ENCODE measurements around the gene ZMYND8. TPM values are rescaled to one million over a fixed set of nuclear protein-coding genes. Genes with fewer than 3 reads are reported as not detected.
"Not testable (repeated sequence)": the region's sequence is repeated elsewhere in the genome, so short reads cannot be mapped to it uniquely, and the experiment has no call there.

The ZMYND8 gene
- total RNA-seq, 1 experiment from 2014 or later: 50.7 TPM

- 0 out of 2 replicates have a peak, but pooled peaks cover 4% of the 10 kb centered on the region for H3K4me1 ChIP-seq (ENCODE audit: control insufficient read depth, insufficient read depth, low read length)
- no TSS peak for BruUV-seq (replicated peaks)
- POLR2A ChIA-PET: no interaction called here
- in situ Hi-C loops (cut with HindIII; ENCODE audit: low pct_unique_long_range_greater_than_20kb, low sequenced_read_pairs): no loop called here
- TF ChIP-seq POLR2AphosphoS5 (IDR thresholded peaks at IDR 0.05; ENCODE audit: low read depth, low read length): no peak
- TF ChIP-seq REST (IDR thresholded peaks at IDR 0.05; ENCODE audit: insufficient read depth in 1 of 2, low read depth in 2 of 2, low read length in 1 of 2): no peak
- TF ChIP-seq SIN3A (IDR thresholded peaks at IDR 0.05; ENCODE audit: borderline replicate concordance, insufficient read depth, low read depth, low read length): no peak
- TF ChIP-seq, protein P1, sequence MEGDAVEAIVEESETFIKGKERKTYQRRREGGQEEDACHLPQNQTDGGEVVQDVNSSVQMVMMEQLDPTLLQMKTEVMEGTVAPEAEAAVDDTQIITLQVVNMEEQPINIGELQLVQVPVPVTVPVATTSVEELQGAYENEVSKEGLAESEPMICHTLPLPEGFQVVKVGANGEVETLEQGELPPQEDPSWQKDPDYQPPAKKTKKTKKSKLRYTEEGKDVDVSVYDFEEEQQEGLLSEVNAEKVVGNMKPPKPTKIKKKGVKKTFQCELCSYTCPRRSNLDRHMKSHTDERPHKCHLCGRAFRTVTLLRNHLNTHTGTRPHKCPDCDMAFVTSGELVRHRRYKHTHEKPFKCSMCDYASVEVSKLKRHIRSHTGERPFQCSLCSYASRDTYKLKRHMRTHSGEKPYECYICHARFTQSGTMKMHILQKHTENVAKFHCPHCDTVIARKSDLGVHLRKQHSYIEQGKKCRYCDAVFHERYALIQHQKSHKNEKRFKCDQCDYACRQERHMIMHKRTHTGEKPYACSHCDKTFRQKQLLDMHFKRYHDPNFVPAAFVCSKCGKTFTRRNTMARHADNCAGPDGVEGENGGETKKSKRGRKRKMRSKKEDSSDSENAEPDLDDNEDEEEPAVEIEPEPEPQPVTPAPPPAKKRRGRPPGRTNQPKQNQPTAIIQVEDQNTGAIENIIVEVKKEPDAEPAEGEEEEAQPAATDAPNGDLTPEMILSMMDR (IDR thresholded peaks at IDR 0.05): no peak
- no peak for TF ChIP-seq TCF7L2 (IDR thresholded peaks at IDR 0.05; ENCODE audit: low read depth, low read length)
- intact Hi-C loops (cut with micrococcal nuclease; ENCODE audit: unreplicated experiment): loop anchor here (10.0 kb wide), 1 partner anchor 416 kb away; no protein-coding TSS in a partner anchor
- H3K27ac ChIP-seq (ENCODE audit: low read length): no peak overlapping the region
- CTCF ChIA-PET: no interaction called here
- peaks cover 2% of the 10 kb centered on the region; the same call in 1 of the 2 replicates for H3K36me3 ChIP-seq (ENCODE audit: control insufficient read depth, insufficient read depth, low read length)
- no peaks in the 10 kb centered on the region for H3K9me3 ChIP-seq (ENCODE audit: control insufficient read depth, insufficient read depth, low read depth, low read length)
- DNase-seq (ENCODE audit: low read depth, low spot score) (no peak), ATAC-seq (no peak)
- H3K27me3 ChIP-seq (ENCODE audit: control insufficient read depth, insufficient read depth, low read length): no peaks in the 10 kb centered on the region
- no peak overlapping the region for H3K4me3 ChIP-seq (ENCODE audit: low read depth in 2 of 2, low read length in 2 of 2)
Measured at GRCh38 chr20:47208534-47209174, 147.8 kb downstream of the ZMYND8 start.

DNA sequence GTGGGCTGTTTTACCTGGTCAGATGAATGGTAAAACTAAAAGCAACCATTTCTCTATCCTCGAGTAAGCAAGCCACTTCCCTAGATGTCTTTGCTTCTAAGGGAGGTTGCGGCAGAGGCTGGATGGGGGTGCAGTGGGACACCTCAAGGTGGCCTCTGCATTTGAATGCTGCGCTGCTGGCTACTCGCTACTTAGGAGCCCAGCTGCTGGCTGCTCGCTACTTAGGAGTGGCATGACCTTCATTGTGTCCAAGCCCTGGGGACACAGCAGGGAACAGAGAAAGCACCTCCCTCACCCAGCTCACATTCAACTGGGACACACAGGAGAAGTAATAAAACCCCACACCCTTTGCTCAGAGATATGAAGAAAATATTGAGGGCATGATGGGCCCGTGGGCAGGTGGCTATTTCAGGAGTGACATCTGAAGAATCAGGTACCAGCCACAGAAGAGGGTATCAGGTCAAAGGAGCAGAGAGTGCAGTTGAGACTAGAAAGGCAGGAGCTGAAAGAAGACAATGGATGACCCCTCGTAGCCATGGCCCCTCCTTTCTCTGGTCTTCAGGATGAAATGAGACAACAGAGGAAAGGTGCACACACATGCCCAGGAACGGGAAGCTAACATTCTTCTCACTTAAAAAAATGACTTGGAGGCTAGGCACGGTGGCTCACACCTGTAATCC is 149.4 kb downstream of the ZMYND8 start:
- no TSS peak for BruUV-seq (replicated peaks)
- ChIA-PET CTCF (interaction anchor here (0.7 kb wide), 1 partner anchor 63 kb away, joined by 3 read pairs; no protein-coding TSS in a partner anchor), POLR2A (no interaction called here)
- 0 out of 2 replicates have a peak, but pooled peaks cover 4% of the 10 kb centered on the region for H3K4me1 ChIP-seq (ENCODE audit: control insufficient read depth, insufficient read depth, low read length)
- no peak overlapping the region for H3K27ac ChIP-seq (ENCODE audit: low read length)
- intact Hi-C loops (cut with micrococcal nuclease; ENCODE audit: unreplicated experiment): loop anchor here (10.0 kb wide), 1 partner anchor 418 kb away; no protein-coding TSS in a partner anchor
- peaks cover 2% of the 10 kb centered on the region; the same call in 1 of the 2 replicates for H3K36me3 ChIP-seq (ENCODE audit: control insufficient read depth, insufficient read depth, low read length)
- no peaks in the 10 kb centered on the region for H3K9me3 ChIP-seq (ENCODE audit: control insufficient read depth, insufficient read depth, low read depth, low read length)
- no peak overlapping the region for H3K4me3 ChIP-seq (ENCODE audit: low read depth in 2 of 2, low read length in 2 of 2)
- H3K27me3 ChIP-seq (ENCODE audit: control insufficient read depth, insufficient read depth, low read length): no peaks in the 10 kb centered on the region
- TF ChIP-seq SIN3A (IDR thresholded peaks at IDR 0.05; ENCODE audit: borderline replicate concordance, insufficient read depth, low read depth, low read length) (no peak), REST (IDR thresholded peaks at IDR 0.05; ENCODE audit: insufficient read depth in 1 of 2, low read depth in 2 of 2, low read length in 1 of 2) (no peak), POLR2AphosphoS5 (IDR thresholded peaks at IDR 0.05; ENCODE audit: low read depth, low read length) (no peak), TCF7L2 (IDR thresholded peaks at IDR 0.05; ENCODE audit: low read depth, low read length) (no peak)
- TF ChIP-seq, protein P1 (IDR thresholded peaks at IDR 0.05): no peak
- ATAC-seq (peak; percentile 37; the same call in 1 of the 2 replicates), DNase-seq (ENCODE audit: low read depth, low spot score) (no peak)
- in situ Hi-C loops (cut with HindIII; ENCODE audit: low pct_unique_long_range_greater_than_20kb, low sequenced_read_pairs): no loop called here

DNA sequence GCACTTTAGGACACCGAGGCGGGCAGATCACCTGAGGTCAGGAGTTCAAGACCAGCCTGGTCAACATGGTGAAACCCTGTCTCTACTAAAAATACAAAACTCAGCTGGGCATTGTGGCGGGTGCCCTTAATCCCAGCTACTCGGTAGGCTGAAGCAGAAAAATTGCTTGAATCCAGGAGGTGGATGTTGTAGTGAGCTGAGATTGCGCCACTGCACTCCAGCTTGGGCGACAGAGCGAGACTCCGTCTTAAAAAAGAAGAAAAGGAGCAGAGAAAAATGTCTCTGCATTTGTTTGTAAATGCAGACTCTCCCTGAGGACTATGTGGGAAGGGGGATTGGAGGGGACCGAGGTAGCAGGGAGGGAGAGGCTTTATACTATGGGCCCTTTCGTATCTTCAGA is 149.9 kb downstream of the ZMYND8 start:
- BruUV-seq (replicated peaks); H3K36me3 ChIP-seq (ENCODE audit: control insufficient read depth, insufficient read depth, low read length); H3K4me3 ChIP-seq (ENCODE audit: low read depth in 2 of 2, low read length in 2 of 2); ATAC-seq; H3K4me1 ChIP-seq (ENCODE audit: control insufficient read depth, insufficient read depth, low read length); DNase-seq (ENCODE audit: low read depth, low spot score); H3K27ac ChIP-seq (ENCODE audit: low read length); H3K27me3 ChIP-seq (ENCODE audit: control insufficient read depth, insufficient read depth, low read length); POLR2A ChIA-PET; H3K9me3 ChIP-seq (ENCODE audit: control insufficient read depth, insufficient read depth, low read depth, low read length); in situ Hi-C loops (cut with HindIII; ENCODE audit: low pct_unique_long_range_greater_than_20kb, low sequenced_read_pairs): not testable (repeated sequence)
- intact Hi-C loops (cut with micrococcal nuclease; ENCODE audit: unreplicated experiment): loop anchor here (10.0 kb wide), 1 partner anchor 418 kb away; no protein-coding TSS in a partner anchor
- CTCF ChIA-PET: interaction anchor here (0.7 to 1.8 kb wide), 2 partner anchors 64 to 177 kb away, joined by 3 to 31 read pairs; no protein-coding TSS in a partner anchor

All from Panc1 (cell line).